GM23338 (cell line): Measurements from ENCODE around the gene DHX32. TPM values are rescaled to one million over a fixed set of nuclear protein-coding genes. Genes with fewer than 3 reads are reported as not detected.

ENCODE experiments used
- ATAC-seq: fragments of 200-7000 bp; cut with Tn5 transposase; 3 replicates; pipeline ENCODE4 v1.9.1; 2020
- DNase-seq: peaks from one replicate; pipeline ENCODE4 v3.0.0-alpha.2; 2015; ENCODE audit warnings: low spot score
- H2AFZ ChIP-seq: fragments of 200-600 bp; sonication (generic); 2 replicates; pipeline ENCODE4 v1.8.0; 2016; ENCODE audit warnings: antibody characterized with exemption, mild to moderate bottlenecking, moderate library complexity
- H3F3A ChIP-seq: fragments of 200-600 bp; sonication (generic); replicated peaks from 2 replicates; pipeline ENCODE4 v1.8.0; 2017; ENCODE audit warnings: antibody characterized with exemption, mixed run types, low read depth
- H3K27ac ChIP-seq: fragments of 200-600 bp; sonication (generic); 2 replicates; pipeline ENCODE4 v1.6.1; 2016; ENCODE audit warnings: low read depth
- H3K27me3 ChIP-seq: fragments of 200-600 bp; sonication (generic); 2 replicates; pipeline ENCODE4 v1.8.0; 2016; ENCODE audit warnings: mild to moderate bottlenecking, mixed run types, moderate library complexity; ENCODE audit not compliant: insufficient read depth
- H3K36me3 ChIP-seq: fragments of 200-600 bp; sonication (generic); 2 replicates; pipeline ENCODE4 v1.8.0; 2016; ENCODE audit warnings: mild to moderate bottlenecking; ENCODE audit not compliant: insufficient read depth
- H3K4me1 ChIP-seq: fragments of 200-600 bp; sonication (generic); 2 replicates; pipeline ENCODE4 v1.8.0; 2016; ENCODE audit warnings: mild to moderate bottlenecking, moderate library complexity; ENCODE audit not compliant: insufficient read depth
- H3K4me2 ChIP-seq: fragments of 200-600 bp; sonication (generic); 2 replicates; pipeline ENCODE4 v1.7.1; 2017; ENCODE audit warnings: mixed run types
- H3K4me3 ChIP-seq: fragments of 200-600 bp; sonication (generic); 2 replicates; pipeline ENCODE4 v1.6.1; 2016; ENCODE audit warnings: mixed run types
- H3K79me2 ChIP-seq: fragments of 200-600 bp; sonication (generic); replicated peaks from 2 replicates; pipeline ENCODE4 v1.8.0; 2017; ENCODE audit warnings: mild to moderate bottlenecking; ENCODE audit not compliant: insufficient read depth
- H3K9me2 ChIP-seq: fragments of 200-600 bp; sonication (generic); 2 replicates; pipeline ENCODE4 v1.8.0; 2017; ENCODE audit not compliant: insufficient read depth
- H4K20me1 ChIP-seq: fragments of 200-600 bp; sonication (generic); replicated peaks from 2 replicates; pipeline ENCODE4 v1.8.0; 2017; ENCODE audit warnings: mild to moderate bottlenecking; ENCODE audit not compliant: insufficient read depth
- H3K27ac Mint-ChIP-seq: 2 replicates; pipeline ENCODE4 v1.8.0; 2020; ENCODE audit warnings: inconsistent platforms, mild to moderate bottlenecking, moderate library complexity, mixed read lengths
- H3K27me3 Mint-ChIP-seq: 3 replicates; pipeline ENCODE4 v1.8.0; 2022; ENCODE audit warnings: low read depth, mild to moderate bottlenecking, moderate library complexity, mixed read lengths, inconsistent platforms; ENCODE audit not compliant: insufficient read depth, poor library complexity
- H3K36me3 Mint-ChIP-seq: 3 replicates; pipeline ENCODE4 v1.8.0; 2021; ENCODE audit warnings: low read depth, mild to moderate bottlenecking, inconsistent platforms, moderate library complexity, mixed read lengths
- H3K4me1 Mint-ChIP-seq: 3 replicates; pipeline ENCODE4 v1.8.0; 2020; ENCODE audit warnings: mild to moderate bottlenecking, inconsistent platforms, mixed read lengths
- H3K4me3 Mint-ChIP-seq: 3 replicates; pipeline ENCODE4 v1.8.0; 2021; ENCODE audit warnings: moderate library complexity, mild to moderate bottlenecking, inconsistent platforms, mixed read lengths
- H3K9me3 Mint-ChIP-seq: 3 replicates; pipeline ENCODE4 v1.8.0; 2020; ENCODE audit warnings: moderate library complexity, mild to moderate bottlenecking, inconsistent platforms, mixed read lengths
- CREB1 ChIP-seq: fragments of 250-450 bp; sonication (Bioruptor Pico); IDR thresholded peaks from 2 replicates; pipeline ENCODE4 v1.5.0; 2020; ENCODE audit warnings: low read depth, mild to moderate bottlenecking, moderate library complexity
- CTCF ChIP-seq, 2 experiments: fragments of 200-600 bp in 1 of 2; sonication (generic) in 1 of 2; conservative IDR thresholded peaks; 2 replicates each; pipeline versions ENCODE4 v1.5.1 to v1.6.1; 2016 to 2017; ENCODE audit warnings: antibody characterized with exemption in 2 of 2, low read depth in 2 of 2, mild to moderate bottlenecking in 2 of 2, moderate library complexity in 1 of 2
- ETS1 ChIP-seq: IDR thresholded peaks from 2 replicates; pipeline ENCODE4 v1.6.1; 2016; ENCODE audit warnings: antibody characterized with exemption
- EZH2 ChIP-seq: fragments of 200-600 bp; sonication (generic); IDR thresholded peaks from one replicate; pipeline ENCODE4 v1.8.0; 2017; ENCODE audit warnings: antibody characterized with exemption, mild to moderate bottlenecking, low read depth; ENCODE audit not compliant: unreplicated experiment
- EZH2phosphoT487 ChIP-seq: fragments of 200-600 bp; sonication (generic); IDR thresholded peaks from one replicate; pipeline ENCODE4 v1.8.1; 2018; ENCODE audit warnings: antibody characterized with exemption; ENCODE audit not compliant: unreplicated experiment
- JUNB ChIP-seq: IDR thresholded peaks from one replicate; pipeline ENCODE4 v1.6.1; 2016; ENCODE audit warnings: antibody characterized with exemption; ENCODE audit not compliant: unreplicated experiment
- NANOG ChIP-seq: IDR thresholded peaks from 2 replicates; pipeline ENCODE4 v1.6.1; 2016; ENCODE audit warnings: antibody characterized with exemption, borderline replicate concordance
- POLR2AphosphoS5 ChIP-seq: IDR thresholded peaks from 2 replicates; pipeline ENCODE4 v1.6.1; 2016; ENCODE audit warnings: antibody characterized with exemption, low read depth
- REST ChIP-seq: IDR thresholded peaks from one replicate; pipeline ENCODE4 v1.6.1; 2018; ENCODE audit warnings: antibody characterized with exemption; ENCODE audit not compliant: unreplicated experiment
- STAT1 ChIP-seq: IDR thresholded peaks from one replicate; pipeline ENCODE4 v1.6.1; 2016; ENCODE audit warnings: antibody characterized with exemption; ENCODE audit not compliant: unreplicated experiment
- ZNF114 ChIP-seq: fragments of 250-450 bp; sonication (Bioruptor Pico); IDR thresholded peaks from 2 replicates; pipeline ENCODE4 v1.5.0; 2020; ENCODE audit warnings: mild to moderate bottlenecking, moderate library complexity
- ZNF331 ChIP-seq: fragments of 250-450 bp; sonication (Bioruptor Pico); IDR thresholded peaks from 2 replicates; pipeline ENCODE4 v1.5.0; 2020; ENCODE audit warnings: low read depth, mild to moderate bottlenecking, moderate library complexity
- polyA plus RNA-seq: library from polyadenylated mRNA; unstranded; fragments of >200 nt; fragmentation: Nextera tagmentation; extraction: Ambion mirVana; gene quantifications from 2 replicates; pipeline ENCODE4 v1.2.1, GENCODE V29; 2016
- total RNA-seq: library from RNA; depleted of rRNA; stranded (reverse); fragments of >200 nt; shearing (Covaris generic); gene quantifications from 2 replicates; pipeline ENCODE4 v1.2.3, GENCODE V29; 2014

Gene DHX32
- total and polyA plus RNA-seq, 2 experiments from 2014 or later: 9.5 to 21.6 TPM

- Histone ChIP-seq H3K4me3 (no peak overlapping the region), H3K27ac (no peak overlapping the region), H3K27me3 (no peaks in the 10 kb centered on the region), H3K9me2 (peaks cover 8% of the 10 kb centered on the region; the same call in 1 of the 2 replicates), H3K4me2 (no peak overlapping the region), H2AFZ (no peak overlapping the region), H4K20me1 (no peaks in the 10 kb centered on the region; the same call in 1 of the 2 replicates), H3K36me3 (no peaks in the 10 kb centered on the region), H3F3A (no peaks in the 10 kb centered on the region), H3K79me2 (no peaks in the 10 kb centered on the region), H3K4me1 (no peaks in the 10 kb centered on the region)
- no peak for ATAC-seq
- Mint-ChIP-seq H3K27me3 (peaks cover 5% of the 10 kb centered on the region), H3K9me3 (no peaks in the 10 kb centered on the region), H3K27ac (no peak overlapping the region), H3K4me1 (peaks cover 8% of the 10 kb centered on the region), H3K4me3 (no peak overlapping the region), H3K36me3 (peaks cover 53% of the 10 kb centered on the region)
- DNase-seq: no peak
- no peak for TF ChIP-seq CTCF (conservative IDR thresholded peaks at IDR 0.05; ENCODE audit: low read depth in 2 of 2)
- no peak for TF ChIP-seq POLR2AphosphoS5
Measured at GRCh38 chr10:125802739-125803138, 78.4 kb downstream of the DHX32 start.

- H3K4me1 Mint-ChIP-seq: peaks cover 8% of the 10 kb centered on the region
- Histone ChIP-seq H3K36me3 (no peaks in the 10 kb centered on the region), H2AFZ (no peak overlapping the region), H3K27me3 (no peaks in the 10 kb centered on the region), H3K79me2 (no peaks in the 10 kb centered on the region), H3K9me2 (peaks cover 8% of the 10 kb centered on the region; the same call in 1 of the 2 replicates), H3K4me3 (no peak overlapping the region), H3K4me1 (no peaks in the 10 kb centered on the region), H3K27ac (no peak overlapping the region), H3K4me2 (no peak overlapping the region), H4K20me1 (no peaks in the 10 kb centered on the region; the same call in 1 of the 2 replicates), H3F3A (no peaks in the 10 kb centered on the region)
- DNase-seq (no peak), ATAC-seq (no peak)
- H3K9me3 Mint-ChIP-seq: no peaks in the 10 kb centered on the region
- H3K27me3 Mint-ChIP-seq: peaks cover 5% of the 10 kb centered on the region
- H3K4me3 Mint-ChIP-seq: no peak overlapping the region
- H3K36me3 Mint-ChIP-seq: peaks cover 50% of the 10 kb centered on the region
- H3K27ac Mint-ChIP-seq: no peak overlapping the region
- no peak for TF ChIP-seq JUNB
- TF ChIP-seq STAT1: no peak
- no peak for TF ChIP-seq ETS1
- TF ChIP-seq NANOG: no peak
- no peak for TF ChIP-seq POLR2AphosphoS5
- no peak for TF ChIP-seq CREB1 (CRISPR knock-in tag)
- TF ChIP-seq REST: no peak
- TF ChIP-seq ZNF331: no peak
- no peak for TF ChIP-seq CTCF (conservative IDR thresholded peaks at IDR 0.05; ENCODE audit: low read depth in 2 of 2)
- no peak for TF ChIP-seq EZH2
- no peak for TF ChIP-seq EZH2phosphoT487
- TF ChIP-seq ZNF114 (CRISPR knock-in tag): no peak
Measured at GRCh38 chr10:125802131-125802530, 79.0 kb downstream of the DHX32 start.
